ENCODE data around the gene DALRD3. TPM values are rescaled to one million over a fixed set of nuclear protein-coding genes. Genes with fewer than 3 reads are reported as not detected.

The DALRD3 gene
- polyA plus RNA-seq, 1 of the 3 experiments (the other 2 are of a cell fraction) = 82.7 TPM

- peaks cover 29 to 53% of the 10 kb centered on the region in 2 experiments for H3K36me3 ChIP-seq (replicated peaks in 1 of 2; ENCODE audit: control insufficient read depth in 1 of 2, insufficient read depth in 2 of 2, low read length in 1 of 2)
Observed at GRCh38 chr3:48966367-48966766, 52.0 kb downstream of the DALRD3 start.

More at GRCh38 chr3:48966367-48966766, 52.0 kb downstream of the DALRD3 start:
- Histone ChIP-seq H3K27me3 (ENCODE audit: insufficient read depth) (no peaks in the 10 kb centered on the region), H3K27ac (ENCODE audit: low read depth in 2 of 2, low read length in 1 of 2) (no peak overlapping the region), H4K20me1 (ENCODE audit: insufficient read depth) (no peaks in the 10 kb centered on the region), H3K4me1 (ENCODE audit: control insufficient read depth in 1 of 2, insufficient read depth in 2 of 2, low read depth in 1 of 2, low read length in 1 of 2) (no peaks in the 10 kb centered on the region), H3K79me2 (ENCODE audit: insufficient read depth) (peaks cover 10% of the 10 kb centered on the region), H2AFZ (ENCODE audit: low read depth) (no peak overlapping the region), H3K9me2 (no peaks in the 10 kb centered on the region), H3K4me2 (no peak overlapping the region), H3K4me3 (ENCODE audit: low read depth in 2 of 2, low read length in 1 of 2) (no peak overlapping the region), H3K9me3 (no peaks in the 10 kb centered on the region), H3K9ac (no peak overlapping the region), H3F3A (replicated peaks; ENCODE audit: insufficient read depth) (no peaks in the 10 kb centered on the region)
- TF ChIP-seq IRF3 (IDR thresholded peaks at IDR 0.05; ENCODE audit: low read depth, low read length) (no peak), CHD2 (IDR thresholded peaks at IDR 0.05; ENCODE audit: low read length, partially characterized antibody) (no peak), REST (IDR thresholded peaks at IDR 0.05; ENCODE audit: low read depth, low read length) (no peak), EP300 (IDR thresholded peaks at IDR 0.05; ENCODE audit: borderline replicate concordance in 1 of 2, low read depth in 1 of 2, low read length in 1 of 2) (no peak), FOXM1 (IDR thresholded peaks at IDR 0.05; ENCODE audit: low read depth) (no peak), TAF1 (IDR thresholded peaks at IDR 0.05; ENCODE audit: borderline replicate concordance, low read depth, low read length) (no peak)
- no peak for DNase-seq
- ChIA-PET POLR2A (no interaction called here), CTCF (interaction anchor here (1.0 to 1.8 kb wide), 3 partner anchors 13 to 48 kb away, joined by 3 to 7 read pairs (median 3); no protein-coding TSS in a partner anchor)
- WGBS (ENCODE audit: low lambda C conversion rate) = 97% methylated on average over 3 of the region's 3 CpGs

Small RNA genes lying within 50 kb of the gene (small RNA-seq; reads per million reads assigned to genes)
- gene MIR191 (7,570 to 54,648 (median 44,474) reads per million in 7 experiments), gene MIR425 (286 to 7,639 (median 4,771) reads per million in 7 experiments)

Other genes starting within 250 kb of the DALRD3 start
- 5.2 and 5.7 TPM in 2 replicates for gene PRKAR2A, start 170.7 kb downstream of the DALRD3 start, polyA plus RNA-seq (2012; rRNA removed)
- gene SLC25A20, start 119.7 kb downstream of the DALRD3 start, polyA plus RNA-seq (2012; rRNA removed) = 30.3 and 41.9 TPM in 2 replicates
- 69.7 and 94.4 TPM in 2 replicates for gene ARIH2, start 99.7 kb downstream of the DALRD3 start, polyA plus RNA-seq (2012; rRNA removed)
- 21.0 and 21.4 TPM in 2 replicates for gene P4HTM, start 28.3 kb downstream of the DALRD3 start, polyA plus RNA-seq (2012; rRNA removed)
- gene WDR6, start 11.2 kb downstream of the DALRD3 start, polyA plus RNA-seq (2012; rRNA removed) = 230 and 277 TPM in 2 replicates
- 85.3 and 104 TPM in 2 replicates for gene NDUFAF3, start 3.5 kb upstream of the DALRD3 start, polyA plus RNA-seq (2012; rRNA removed)
- 305 and 346 TPM in 2 replicates for gene IMPDH2, start 10.8 kb upstream of the DALRD3 start, polyA plus RNA-seq (2012; rRNA removed)
- gene QRICH1, start 75.5 kb upstream of the DALRD3 start, polyA plus RNA-seq (2012; rRNA removed) = 58.5 and 67.0 TPM in 2 replicates
- gene QARS1, start 86.2 kb upstream of the DALRD3 start, polyA plus RNA-seq (2012; rRNA removed) = 311 and 381 TPM in 2 replicates
- gene USP19, start 102.2 kb upstream of the DALRD3 start, polyA plus RNA-seq (2012; rRNA removed) = 75.6 and 80.5 TPM in 2 replicates
- 318 and 332 TPM in 2 replicates for gene LAMB2, start 114.5 kb upstream of the DALRD3 start, polyA plus RNA-seq (2012; rRNA removed)
- gene CCDC71, start 147.8 kb upstream of the DALRD3 start, polyA plus RNA-seq (2012; rRNA removed) = 40.9 and 43.6 TPM in 2 replicates
- 35.3 and 40.6 TPM in 2 replicates for gene KLHDC8B, start 153.0 kb upstream of the DALRD3 start, polyA plus RNA-seq (2012; rRNA removed)

Data from SK-N-SH (cell line).